Activated naive CD4-positive, alpha-beta T cell treated with anti-CD3 and anti-CD28 coated beads for 36 hours (primary cell): Measurements from ENCODE around the gene TAP2. TPM values are rescaled to one million over a fixed set of nuclear protein-coding genes. Genes with fewer than 3 reads are reported as not detected.
A peak's percentile ranks its signal among the peaks of the same experiment; 100 is the strongest.

ENCODE experiments used
- CTCF ChIA-PET: fragments of 350-600 bp; sonication (Branson Sonifier 250); formaldehyde crosslinking; loops from one replicate; lab custom pipeline; 2021; ENCODE audit warnings: antibody characterized with exemption; lab: Charles Lee
- DNase-seq: peaks from one replicate; pipeline ENCODE4 v3.0.0-alpha.2; 2020
- H3K27ac Mint-ChIP-seq: one replicate; pipeline ENCODE4 v1.8.0; 2021; ENCODE audit warnings: mild to moderate bottlenecking, mixed read lengths
- H3K27me3 Mint-ChIP-seq: one replicate; pipeline ENCODE4 v1.8.0; 2021; ENCODE audit warnings: low read depth, mixed read lengths
- H3K36me3 Mint-ChIP-seq: one replicate; pipeline ENCODE4 v1.8.0; 2021; ENCODE audit warnings: low read depth, mixed read lengths
- H3K4me1 Mint-ChIP-seq: one replicate; pipeline ENCODE4 v1.8.0; 2021; ENCODE audit warnings: low read depth, mixed read lengths
- H3K4me3 Mint-ChIP-seq: one replicate; pipeline ENCODE4 v1.8.0; 2021; ENCODE audit warnings: mild to moderate bottlenecking, moderate library complexity, mixed read lengths
- H3K9me3 Mint-ChIP-seq: one replicate; pipeline ENCODE4 v1.8.0; 2021; ENCODE audit warnings: mixed read lengths
- intact Hi-C: fragments of 100-400 bp; cut with micrococcal nuclease; formaldehyde crosslinking; loops from one replicate; pipeline ENCODE4 v1.15.1; 2023
- total RNA-seq, 2 experiments: library from RNA; stranded (reverse); gene quantifications; one replicate each; pipeline ENCODE4 v1.2.3, GENCODE V29; 2021

Gene TAP2
- total RNA-seq, 2 experiments from 2014 or later, result 136 to 138 TPM

GRCh38 chr6:32843331-32843978 lies 4.9 kb upstream of the TAP2 start:
- peaks cover 79% of the 10 kb centered on the region for H3K36me3 Mint-ChIP-seq
- no peaks in the 10 kb centered on the region for H3K9me3 Mint-ChIP-seq
- H3K4me3 Mint-ChIP-seq, result peak overlapping the region; percentile 98
- CTCF ChIA-PET, result interaction anchor here (1.1 to 10.6 kb wide), 4 partner anchors 10 to 141 kb away, joined by 3 to 204 read pairs (median 18); partner anchors contain the start of genes HLA-DMA, PSMB9 and TAP1
- intact Hi-C loops, result loop anchor here (5.0 to 10.0 kb wide), 7 partner anchors 364 to 1179 kb away; partner anchors contain the start of genes AGPAT1, C6orf47, CLIC1 and CSNK2B
- peak overlapping the region; percentile 99 for H3K27ac Mint-ChIP-seq
- peaks cover 67% of the 10 kb centered on the region for H3K4me1 Mint-ChIP-seq
- DNase-seq, result no peak
- no peaks in the 10 kb centered on the region for H3K27me3 Mint-ChIP-seq

GRCh38 chr6:32842690-32843089 lies 4.2 kb upstream of the TAP2 start:
- peaks cover 71% of the 10 kb centered on the region for H3K36me3 Mint-ChIP-seq
- intact Hi-C loops, result loop anchor here (5.0 to 10.0 kb wide), 7 partner anchors 365 to 1178 kb away; partner anchors contain the start of genes AGPAT1, C6orf47, CLIC1 and CSNK2B
- H3K27me3 Mint-ChIP-seq, result no peaks in the 10 kb centered on the region
- H3K4me1 Mint-ChIP-seq, result peaks cover 59% of the 10 kb centered on the region
- no peak for DNase-seq
- peak overlapping the region; percentile 98 for H3K4me3 Mint-ChIP-seq
- peak overlapping the region; percentile 99 for H3K27ac Mint-ChIP-seq
- no peaks in the 10 kb centered on the region for H3K9me3 Mint-ChIP-seq
- CTCF ChIA-PET, result interaction anchor here (2.4 to 10.6 kb wide), 2 partner anchors 11 to 26 kb away, joined by 19 to 204 read pairs; partner anchors contain the start of genes PSMB9 and TAP1

- Mint-ChIP-seq H3K27me3 (no peaks in the 10 kb centered on the region), H3K4me1 (peaks cover 57% of the 10 kb centered on the region), H3K9me3 (no peaks in the 10 kb centered on the region), H3K4me3 (peak overlapping the region; percentile 98), H3K27ac (peak overlapping the region; percentile 99), H3K36me3 (peaks cover 71% of the 10 kb centered on the region)
- intact Hi-C loops, result loop anchor here (5.0 to 10.0 kb wide), 7 partner anchors 365 to 1177 kb away; partner anchors contain the start of genes AGPAT1, C6orf47, CLIC1 and CSNK2B
- no peak for DNase-seq
- CTCF ChIA-PET, result interaction anchor here (0.7 to 10.6 kb wide), 4 partner anchors 12 to 111 kb away, joined by 3 to 204 read pairs (median 12); partner anchors contain the start of genes HLA-DMA, PSMB9 and TAP1
These were observed 3.6 kb upstream of the TAP2 start for GRCh38 chr6:32842021-32842650.

GRCh38 chr6:32840604-32841246 lies 2.2 kb upstream of the TAP2 start:
- Mint-ChIP-seq H3K27ac (peak overlapping the region; percentile 99), H3K27me3 (no peaks in the 10 kb centered on the region), H3K4me3 (peak overlapping the region; percentile 98), H3K4me1 (peaks cover 60% of the 10 kb centered on the region), H3K9me3 (no peaks in the 10 kb centered on the region), H3K36me3 (peaks cover 71% of the 10 kb centered on the region)
- CTCF ChIA-PET, result interaction anchor here (0.9 to 10.6 kb wide), 6 partner anchors 13 to 144 kb away, joined by 3 to 204 read pairs (median 16); partner anchors contain the start of genes PSMB9 and TAP1
- intact Hi-C loops, result loop anchor here (5.0 to 10.0 kb wide), 7 partner anchors 367 to 1176 kb away; partner anchors contain the start of genes AGPAT1, C6orf47, CLIC1 and CSNK2B
- peak; percentile 63 for DNase-seq

GRCh38 chr6:32839356-32839755 lies 817 bp upstream of the TAP2 start:
- CTCF ChIA-PET, result interaction anchor here (0.7 to 10.6 kb wide), 15 partner anchors 11 to 425 kb away, joined by 3 to 204 read pairs (median 6); partner anchors contain the start of genes PSMB9 and TAP1
- peak overlapping the region; percentile 99 for H3K27ac Mint-ChIP-seq
- no peak for DNase-seq
- H3K9me3 Mint-ChIP-seq, result no peaks in the 10 kb centered on the region
- intact Hi-C loops, result no loop called here
- peaks cover 71% of the 10 kb centered on the region for H3K4me1 Mint-ChIP-seq
- H3K36me3 Mint-ChIP-seq, result peaks cover 71% of the 10 kb centered on the region
- no peak overlapping the region for H3K4me3 Mint-ChIP-seq
- no peaks in the 10 kb centered on the region for H3K27me3 Mint-ChIP-seq

GRCh38 chr6:32837651-32838113 lies 857 bp downstream of the TAP2 start:
- Mint-ChIP-seq H3K27me3 (no peaks in the 10 kb centered on the region), H3K9me3 (no peaks in the 10 kb centered on the region), H3K4me3 (peak overlapping the region; percentile 89), H3K36me3 (peaks cover 73% of the 10 kb centered on the region), H3K27ac (peak overlapping the region; percentile 99), H3K4me1 (peaks cover 83% of the 10 kb centered on the region)
- intact Hi-C loops, result loop anchor here (1.0 kb wide), 4 partner anchors 11 to 147 kb away; partner anchors contain the start of gene PSMB9
- peak; percentile 36 for DNase-seq
- CTCF ChIA-PET, result interaction anchor here (0.8 to 10.6 kb wide), 18 partner anchors 10 to 147 kb away, joined by 3 to 204 read pairs (median 6); partner anchors contain the start of genes BRD2, HLA-DMA, PSMB9 and TAP1

- H3K4me1 Mint-ChIP-seq, result peaks cover 84% of the 10 kb centered on the region
- no peaks in the 10 kb centered on the region for H3K9me3 Mint-ChIP-seq
- H3K27ac Mint-ChIP-seq, result peak overlapping the region; percentile 99
- H3K27me3 Mint-ChIP-seq, result no peaks in the 10 kb centered on the region
- intact Hi-C loops, result no loop called here
- H3K4me3 Mint-ChIP-seq, result peak overlapping the region; percentile 89
- DNase-seq, result no peak
- CTCF ChIA-PET, result interaction anchor here (4.0 to 10.6 kb wide), 2 partner anchors 20 to 32 kb away, joined by 153 to 204 read pairs; partner anchors contain the start of genes PSMB9 and TAP1
- peaks cover 69% of the 10 kb centered on the region for H3K36me3 Mint-ChIP-seq
These were observed 1.7 kb downstream of the TAP2 start for GRCh38 chr6:32836873-32837272.

GRCh38 chr6:32835167-32835893 lies 3.2 kb downstream of the TAP2 start:
- intact Hi-C loops, result no loop called here
- H3K4me1 Mint-ChIP-seq, result peaks cover 78% of the 10 kb centered on the region
- no peaks in the 10 kb centered on the region for H3K27me3 Mint-ChIP-seq
- DNase-seq, result no peak
- peak overlapping the region; percentile 50 for H3K4me3 Mint-ChIP-seq
- CTCF ChIA-PET, result interaction anchor here (1.0 to 2.2 kb wide), 2 partner anchors 10 to 33 kb away, joined by 5 to 13 read pairs; no protein-coding TSS in a partner anchor
- H3K36me3 Mint-ChIP-seq, result peaks cover 67% of the 10 kb centered on the region
- H3K27ac Mint-ChIP-seq, result peak overlapping the region; percentile 99
- no peaks in the 10 kb centered on the region for H3K9me3 Mint-ChIP-seq

GRCh38 chr6:32833664-32834063 lies 4.9 kb downstream of the TAP2 start:
- CTCF ChIA-PET, result interaction anchor here (2.9 kb wide), 1 partner anchor 34 kb away, joined by 15 read pairs; no protein-coding TSS in a partner anchor
- peaks cover 75% of the 10 kb centered on the region for H3K36me3 Mint-ChIP-seq
- no peaks in the 10 kb centered on the region for H3K9me3 Mint-ChIP-seq
- H3K4me3 Mint-ChIP-seq, result no peak overlapping the region
- no peaks in the 10 kb centered on the region for H3K27me3 Mint-ChIP-seq
- intact Hi-C loops, result no loop called here
- H3K4me1 Mint-ChIP-seq, result peaks cover 74% of the 10 kb centered on the region
- peak overlapping the region; percentile 69 for H3K27ac Mint-ChIP-seq
- no peak for DNase-seq

- H3K4me1 Mint-ChIP-seq, result peaks cover 82% of the 10 kb centered on the region
- H3K27ac Mint-ChIP-seq, result peak overlapping the region; percentile 17
- H3K4me3 Mint-ChIP-seq, result no peak overlapping the region
- H3K9me3 Mint-ChIP-seq, result no peaks in the 10 kb centered on the region
- intact Hi-C loops, result no loop called here
- no peaks in the 10 kb centered on the region for H3K27me3 Mint-ChIP-seq
- no peak for DNase-seq
- CTCF ChIA-PET, result interaction anchor here (2.9 kb wide), 1 partner anchor 35 kb away, joined by 15 read pairs; no protein-coding TSS in a partner anchor
- peaks cover 82% of the 10 kb centered on the region for H3K36me3 Mint-ChIP-seq
These were observed 6.0 kb downstream of the TAP2 start for GRCh38 chr6:32832535-32832934.

GRCh38 chr6:32830936-32831335 lies 7.6 kb downstream of the TAP2 start:
- no peak overlapping the region for H3K27ac Mint-ChIP-seq
- peaks cover 71% of the 10 kb centered on the region for H3K36me3 Mint-ChIP-seq
- intact Hi-C loops, result no loop called here
- H3K4me1 Mint-ChIP-seq, result peaks cover 80% of the 10 kb centered on the region
- H3K27me3 Mint-ChIP-seq, result no peaks in the 10 kb centered on the region
- CTCF ChIA-PET, result interaction anchor here (2.9 kb wide), 1 partner anchor 37 kb away, joined by 15 read pairs; no protein-coding TSS in a partner anchor
- no peaks in the 10 kb centered on the region for H3K9me3 Mint-ChIP-seq
- DNase-seq, result no peak
- no peak overlapping the region for H3K4me3 Mint-ChIP-seq
